ENCODE results near the gene LIFR. TPM values are rescaled to one million over a fixed set of nuclear protein-coding genes. Genes with fewer than 3 reads are reported as not detected.

LIFR gene
- total RNA-seq, 1 experiment from 2014 or later: 47.9 TPM

DNA sequence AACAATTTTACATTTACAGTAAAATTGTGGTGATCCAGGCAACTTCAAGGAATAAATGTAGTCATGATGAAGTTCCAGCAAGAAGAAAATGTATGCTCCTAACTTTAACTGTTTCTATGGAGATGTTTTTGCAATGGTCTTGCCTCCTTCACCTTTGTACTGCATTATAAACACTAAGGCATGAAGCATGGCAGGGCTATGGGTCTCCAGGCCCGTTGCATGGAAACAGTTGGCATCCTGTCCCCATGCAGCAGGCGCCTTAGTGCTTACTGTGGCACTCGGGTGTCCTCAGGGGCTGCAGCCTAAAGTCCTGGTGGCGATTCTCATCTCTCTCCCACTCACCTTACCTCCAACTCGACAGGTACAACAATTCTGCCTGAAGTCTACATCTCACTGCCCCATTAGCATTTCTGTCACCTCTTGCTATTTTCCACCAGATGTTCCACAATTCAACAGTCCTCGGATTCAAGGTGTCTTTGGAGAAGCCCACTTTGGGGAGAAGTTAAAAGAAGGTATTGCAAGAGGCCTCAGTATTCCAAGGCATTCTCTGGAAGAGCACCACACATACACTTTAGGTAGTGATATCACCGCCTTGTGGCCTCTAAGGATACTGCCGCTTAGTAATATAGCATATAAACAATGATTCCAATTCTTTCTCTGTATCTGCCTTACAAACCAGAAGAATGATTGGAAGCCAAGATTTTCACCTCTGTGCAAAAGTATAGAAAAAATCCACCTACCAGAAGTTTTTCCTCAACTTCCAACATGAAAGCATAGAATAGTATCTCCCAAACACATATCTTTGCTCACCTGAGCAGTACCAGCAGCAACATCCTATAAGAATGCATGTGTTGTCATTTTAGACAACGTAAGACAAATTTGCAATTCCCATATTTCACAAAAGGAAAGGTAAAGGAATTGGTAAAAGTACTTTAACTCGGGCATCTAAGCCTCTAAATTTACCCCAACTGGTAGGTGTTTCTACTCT lies 5.1 kb downstream of the LIFR start:
- H3K36me3 ChIP-seq (ENCODE audit: insufficient read depth, low read length, poor library complexity, severe bottlenecking): no peaks in the 10 kb centered on the region
- peak; percentile 73 for DNase-seq (ENCODE audit: low spot score)
- ChIA-PET CTCF (interaction anchor here (0.6 to 1.6 kb wide), 4 partner anchors 110 to 281 kb away, joined by 3 to 13 read pairs (median 6); no protein-coding TSS in a partner anchor), POLR2A (ENCODE audit: low non-redundant PET) (no interaction called here)
- BruUV-seq (replicated peaks): no TSS peak
- no peak overlapping the region for H3K27ac ChIP-seq (ENCODE audit: low read depth, low read length, poor library complexity, severe bottlenecking)
- TF ChIP-seq EZH2 (IDR thresholded peaks at IDR 0.05; ENCODE audit: borderline replicate concordance, low read depth, low read length, poor library complexity, severe bottlenecking): no peak
- TF ChIP-seq, protein P1, sequence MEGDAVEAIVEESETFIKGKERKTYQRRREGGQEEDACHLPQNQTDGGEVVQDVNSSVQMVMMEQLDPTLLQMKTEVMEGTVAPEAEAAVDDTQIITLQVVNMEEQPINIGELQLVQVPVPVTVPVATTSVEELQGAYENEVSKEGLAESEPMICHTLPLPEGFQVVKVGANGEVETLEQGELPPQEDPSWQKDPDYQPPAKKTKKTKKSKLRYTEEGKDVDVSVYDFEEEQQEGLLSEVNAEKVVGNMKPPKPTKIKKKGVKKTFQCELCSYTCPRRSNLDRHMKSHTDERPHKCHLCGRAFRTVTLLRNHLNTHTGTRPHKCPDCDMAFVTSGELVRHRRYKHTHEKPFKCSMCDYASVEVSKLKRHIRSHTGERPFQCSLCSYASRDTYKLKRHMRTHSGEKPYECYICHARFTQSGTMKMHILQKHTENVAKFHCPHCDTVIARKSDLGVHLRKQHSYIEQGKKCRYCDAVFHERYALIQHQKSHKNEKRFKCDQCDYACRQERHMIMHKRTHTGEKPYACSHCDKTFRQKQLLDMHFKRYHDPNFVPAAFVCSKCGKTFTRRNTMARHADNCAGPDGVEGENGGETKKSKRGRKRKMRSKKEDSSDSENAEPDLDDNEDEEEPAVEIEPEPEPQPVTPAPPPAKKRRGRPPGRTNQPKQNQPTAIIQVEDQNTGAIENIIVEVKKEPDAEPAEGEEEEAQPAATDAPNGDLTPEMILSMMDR (conservative IDR thresholded peaks at IDR 0.05; ENCODE audit: low read depth, low read length): peak; percentile 76
- peaks cover 21% of the 10 kb centered on the region for H3K4me1 ChIP-seq (ENCODE audit: insufficient read depth, low read length, poor library complexity, severe bottlenecking)
- H3K4me3 ChIP-seq (ENCODE audit: low read depth, low read length, poor library complexity, severe bottlenecking): no peak overlapping the region
- intact Hi-C loops (cut with micrococcal nuclease; ENCODE audit: unreplicated experiment): loop anchor here (1.0 to 10.0 kb wide), 3 partner anchors 110 to 163 kb away; no protein-coding TSS in a partner anchor
- H3K9me3 ChIP-seq (ENCODE audit: low read depth, low read length, poor library complexity, severe bottlenecking): no peaks in the 10 kb centered on the region
- no peaks in the 10 kb centered on the region for H3K27me3 ChIP-seq (replicated peaks; ENCODE audit: insufficient read depth, low read depth, low read length, poor library complexity)

DNA sequence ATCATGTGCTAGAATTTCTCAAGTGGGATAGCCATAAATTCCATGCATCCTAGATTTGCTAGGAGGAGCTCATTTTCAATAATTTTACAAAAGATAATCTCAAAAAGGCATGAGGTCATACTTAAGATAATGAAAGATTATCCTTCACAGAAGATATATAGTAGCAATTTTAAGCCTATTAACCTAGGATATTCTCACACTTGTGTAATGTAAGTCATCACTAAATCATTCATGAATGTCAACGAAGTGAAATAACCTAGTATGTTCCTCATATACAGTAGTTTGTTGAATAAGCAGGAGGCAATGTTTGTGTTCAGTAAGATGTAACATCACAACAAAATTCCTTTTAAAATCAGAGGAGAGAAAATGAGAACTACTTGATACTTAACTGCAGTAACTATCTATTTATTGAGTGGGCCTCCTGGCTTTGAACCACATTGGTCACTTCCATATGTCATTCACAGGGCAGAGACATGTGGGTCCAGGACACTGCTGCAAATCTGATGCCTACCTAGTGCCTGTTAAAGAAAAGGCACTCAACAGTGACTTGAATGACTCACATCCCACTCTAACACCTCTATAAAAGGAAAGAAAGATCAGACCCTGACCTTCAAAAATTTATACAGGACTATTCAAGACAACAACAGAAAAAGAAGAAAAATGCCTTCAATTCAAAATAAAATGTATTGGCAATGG lies 8.2 kb downstream of the LIFR start:
- Histone ChIP-seq H3K9me3 (ENCODE audit: low read depth, low read length, poor library complexity, severe bottlenecking) (no peaks in the 10 kb centered on the region), H3K4me1 (ENCODE audit: insufficient read depth, low read length, poor library complexity, severe bottlenecking) (peaks cover 16% of the 10 kb centered on the region), H3K4me3 (ENCODE audit: low read depth, low read length, poor library complexity, severe bottlenecking) (no peak overlapping the region), H3K27ac (ENCODE audit: low read depth, low read length, poor library complexity, severe bottlenecking) (no peak overlapping the region), H3K27me3 (replicated peaks; ENCODE audit: insufficient read depth, low read depth, low read length, poor library complexity) (no peaks in the 10 kb centered on the region), H3K36me3 (ENCODE audit: insufficient read depth, low read length, poor library complexity, severe bottlenecking) (no peaks in the 10 kb centered on the region)
- CTCF ChIA-PET: no interaction called here
- no peak for DNase-seq (ENCODE audit: low spot score)
- no TSS peak for BruUV-seq (replicated peaks)
- TF ChIP-seq EZH2 (IDR thresholded peaks at IDR 0.05; ENCODE audit: borderline replicate concordance, low read depth, low read length, poor library complexity, severe bottlenecking): no peak
- TF ChIP-seq, protein P1 (conservative IDR thresholded peaks at IDR 0.05; ENCODE audit: low read depth, low read length): no peak
- intact Hi-C loops (cut with micrococcal nuclease; ENCODE audit: unreplicated experiment): no loop called here
- POLR2A ChIA-PET (ENCODE audit: low non-redundant PET): no interaction called here

DNA sequence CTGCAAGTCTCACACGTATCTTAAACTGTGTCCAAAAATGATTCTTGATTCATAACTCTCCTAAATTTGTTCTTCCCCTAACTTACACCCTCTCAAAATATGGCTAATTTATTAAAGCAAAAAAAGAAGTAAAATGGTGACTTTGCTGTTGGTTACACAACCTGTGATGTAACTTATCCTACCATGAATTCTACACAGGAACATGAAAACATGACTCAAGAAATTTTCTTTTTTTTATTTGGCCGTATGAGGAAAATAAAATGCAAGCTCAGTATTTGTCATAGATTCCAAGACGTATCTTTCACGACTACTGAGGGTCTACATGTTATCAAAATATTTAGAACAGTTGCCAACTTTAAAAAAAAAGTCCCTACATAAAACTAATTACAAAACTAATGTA lies 9.2 kb downstream of the LIFR start:
- no peak for DNase-seq (ENCODE audit: low spot score)
- Histone ChIP-seq H3K4me1 (ENCODE audit: insufficient read depth, low read length, poor library complexity, severe bottlenecking) (peaks cover 16% of the 10 kb centered on the region), H3K36me3 (ENCODE audit: insufficient read depth, low read length, poor library complexity, severe bottlenecking) (no peaks in the 10 kb centered on the region), H3K27ac (ENCODE audit: low read depth, low read length, poor library complexity, severe bottlenecking) (no peak overlapping the region), H3K27me3 (replicated peaks; ENCODE audit: insufficient read depth, low read depth, low read length, poor library complexity) (no peaks in the 10 kb centered on the region), H3K9me3 (ENCODE audit: low read depth, low read length, poor library complexity, severe bottlenecking) (no peaks in the 10 kb centered on the region), H3K4me3 (ENCODE audit: low read depth, low read length, poor library complexity, severe bottlenecking) (no peak overlapping the region)
- TF ChIP-seq, protein P1 (conservative IDR thresholded peaks at IDR 0.05; ENCODE audit: low read depth, low read length): no peak
- no peak for TF ChIP-seq EZH2 (IDR thresholded peaks at IDR 0.05; ENCODE audit: borderline replicate concordance, low read depth, low read length, poor library complexity, severe bottlenecking)
- POLR2A ChIA-PET (ENCODE audit: low non-redundant PET): no interaction called here
- CTCF ChIA-PET: no interaction called here
- BruUV-seq (replicated peaks): no TSS peak
- intact Hi-C loops (cut with micrococcal nuclease; ENCODE audit: unreplicated experiment): no loop called here

All from A673 (cell line).